ENCODE results near the gene PARP15.

The PARP15 gene

DNA sequence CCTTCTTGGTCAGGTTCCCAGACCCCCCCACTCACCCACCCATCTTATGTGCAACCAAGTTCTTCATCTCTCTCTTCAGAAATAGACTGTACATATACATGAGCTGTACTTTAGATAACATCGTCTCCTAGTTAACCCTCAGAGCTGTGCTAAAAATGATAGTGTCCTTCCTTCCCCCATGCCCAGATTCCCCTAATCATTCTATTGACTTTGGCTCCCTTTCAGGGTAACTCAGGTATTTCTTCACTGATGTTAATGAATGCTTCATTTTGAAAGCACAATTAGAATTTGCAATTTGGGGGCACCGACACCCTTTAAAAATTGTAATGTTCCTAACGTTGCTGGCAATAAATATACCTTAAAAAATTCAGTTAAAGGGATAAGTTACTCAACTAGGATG lies 24.3 kb upstream of the PARP15 start:
- no peak overlapping the region for H3K4me3 ChIP-seq (ENCODE audit: severe bottlenecking)
- no peaks in the 10 kb centered on the region for H3K4me1 ChIP-seq (ENCODE audit: insufficient read depth, poor library complexity, severe bottlenecking)
- H3K36me3 ChIP-seq (ENCODE audit: low read depth): peaks cover 45% of the 10 kb centered on the region

DNA sequence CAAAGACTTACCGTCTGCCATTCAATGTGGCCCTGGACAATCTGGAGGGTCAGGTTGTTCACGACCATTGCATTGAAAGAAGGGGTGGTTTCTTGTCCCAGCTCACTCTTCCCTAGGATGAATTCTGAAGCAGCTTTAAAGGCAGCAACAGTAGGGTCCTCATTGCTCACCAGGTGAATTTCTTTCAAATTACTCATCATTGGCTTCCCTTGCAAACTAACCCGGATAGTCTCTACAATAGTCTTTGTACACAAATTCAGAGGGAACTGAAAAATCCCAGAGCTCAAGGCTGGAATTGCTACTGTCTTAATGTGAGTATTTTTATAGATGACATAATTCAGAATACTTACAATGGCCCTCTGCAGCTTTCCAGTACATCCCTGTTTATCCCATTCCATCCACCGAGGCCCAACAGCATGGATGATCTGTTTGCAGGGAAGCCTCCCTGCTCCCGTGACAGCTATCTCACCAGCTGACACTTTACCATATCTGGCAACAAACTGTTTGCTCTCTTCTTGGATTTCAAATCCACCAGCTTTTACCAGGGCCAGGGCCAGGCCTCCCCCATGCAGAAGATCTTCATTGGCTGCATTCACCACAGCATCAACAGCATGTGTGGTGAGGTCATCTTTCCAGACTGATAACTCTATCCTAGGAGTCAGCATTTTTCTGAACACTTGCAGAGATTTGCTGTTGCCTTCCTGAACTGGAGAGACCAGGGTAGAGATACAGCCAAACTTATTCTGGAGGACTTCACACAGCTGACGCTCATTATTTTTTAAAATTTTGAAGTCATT lies 22.0 kb upstream of the PARP15 start:
- Histone ChIP-seq H3K36me3 (ENCODE audit: low read depth) (peaks cover 62% of the 10 kb centered on the region), H3K9me3 (ENCODE audit: severe bottlenecking) (no peaks in the 10 kb centered on the region), H3K27ac (ENCODE audit: poor library complexity, severe bottlenecking) (no peak overlapping the region), H3K4me1 (ENCODE audit: insufficient read depth, poor library complexity, severe bottlenecking) (no peaks in the 10 kb centered on the region), H3K4me3 (ENCODE audit: severe bottlenecking) (no peak overlapping the region), H3K27me3 (ENCODE audit: insufficient read depth, poor library complexity, severe bottlenecking) (no peaks in the 10 kb centered on the region)
- DNase-seq (ENCODE audit: low spot score) (no peak), ATAC-seq (ENCODE audit: low read depth) (peak; percentile 71; the same call in 2 of the 3 replicates)
- TF ChIP-seq, protein P1, sequence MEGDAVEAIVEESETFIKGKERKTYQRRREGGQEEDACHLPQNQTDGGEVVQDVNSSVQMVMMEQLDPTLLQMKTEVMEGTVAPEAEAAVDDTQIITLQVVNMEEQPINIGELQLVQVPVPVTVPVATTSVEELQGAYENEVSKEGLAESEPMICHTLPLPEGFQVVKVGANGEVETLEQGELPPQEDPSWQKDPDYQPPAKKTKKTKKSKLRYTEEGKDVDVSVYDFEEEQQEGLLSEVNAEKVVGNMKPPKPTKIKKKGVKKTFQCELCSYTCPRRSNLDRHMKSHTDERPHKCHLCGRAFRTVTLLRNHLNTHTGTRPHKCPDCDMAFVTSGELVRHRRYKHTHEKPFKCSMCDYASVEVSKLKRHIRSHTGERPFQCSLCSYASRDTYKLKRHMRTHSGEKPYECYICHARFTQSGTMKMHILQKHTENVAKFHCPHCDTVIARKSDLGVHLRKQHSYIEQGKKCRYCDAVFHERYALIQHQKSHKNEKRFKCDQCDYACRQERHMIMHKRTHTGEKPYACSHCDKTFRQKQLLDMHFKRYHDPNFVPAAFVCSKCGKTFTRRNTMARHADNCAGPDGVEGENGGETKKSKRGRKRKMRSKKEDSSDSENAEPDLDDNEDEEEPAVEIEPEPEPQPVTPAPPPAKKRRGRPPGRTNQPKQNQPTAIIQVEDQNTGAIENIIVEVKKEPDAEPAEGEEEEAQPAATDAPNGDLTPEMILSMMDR (IDR thresholded peaks at IDR 0.05; ENCODE audit: poor library complexity, severe bottlenecking): no peak

More for the DNA sequence above, 24.3 kb upstream of the PARP15 start:
- Histone ChIP-seq H3K27ac (ENCODE audit: poor library complexity, severe bottlenecking) (no peak overlapping the region), H3K9me3 (ENCODE audit: severe bottlenecking) (no peaks in the 10 kb centered on the region), H3K27me3 (ENCODE audit: insufficient read depth, poor library complexity, severe bottlenecking) (no peaks in the 10 kb centered on the region)
- TF ChIP-seq, protein P1 (IDR thresholded peaks at IDR 0.05; ENCODE audit: poor library complexity, severe bottlenecking): no peak
- no peak for DNase-seq (ENCODE audit: low spot score)
- ATAC-seq (ENCODE audit: low read depth): no peak

DNA sequence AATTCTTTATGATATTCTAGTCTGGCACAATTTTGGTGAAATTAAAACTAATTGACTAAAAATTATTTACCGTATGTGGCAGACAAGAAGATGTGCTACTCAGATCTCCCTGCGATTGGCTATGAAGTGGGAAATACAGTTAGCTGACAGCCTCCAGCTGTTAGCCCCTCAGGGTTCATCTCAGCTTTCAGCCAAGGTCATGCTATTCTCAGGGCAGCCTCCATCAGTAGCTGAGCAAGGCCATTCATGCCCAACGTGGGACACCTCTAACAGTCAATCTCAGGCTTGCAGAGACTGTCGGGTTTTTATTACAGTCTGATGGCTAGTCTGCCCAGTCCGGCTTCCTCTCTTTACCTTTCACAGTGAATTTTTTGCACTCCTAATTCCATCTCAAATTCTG lies 20.1 kb upstream of the PARP15 start:
- Histone ChIP-seq H3K36me3 (ENCODE audit: low read depth) (peaks cover 57% of the 10 kb centered on the region), H3K27me3 (ENCODE audit: insufficient read depth, poor library complexity, severe bottlenecking) (no peaks in the 10 kb centered on the region), H3K4me3 (ENCODE audit: severe bottlenecking) (no peak overlapping the region), H3K27ac (ENCODE audit: poor library complexity, severe bottlenecking) (no peak overlapping the region), H3K9me3 (ENCODE audit: severe bottlenecking) (no peaks in the 10 kb centered on the region), H3K4me1 (ENCODE audit: insufficient read depth, poor library complexity, severe bottlenecking) (no peaks in the 10 kb centered on the region)
- ATAC-seq (ENCODE audit: low read depth) (no peak), DNase-seq (ENCODE audit: low spot score) (no peak)
- TF ChIP-seq, protein P1 (IDR thresholded peaks at IDR 0.05; ENCODE audit: poor library complexity, severe bottlenecking): no peak

DNA sequence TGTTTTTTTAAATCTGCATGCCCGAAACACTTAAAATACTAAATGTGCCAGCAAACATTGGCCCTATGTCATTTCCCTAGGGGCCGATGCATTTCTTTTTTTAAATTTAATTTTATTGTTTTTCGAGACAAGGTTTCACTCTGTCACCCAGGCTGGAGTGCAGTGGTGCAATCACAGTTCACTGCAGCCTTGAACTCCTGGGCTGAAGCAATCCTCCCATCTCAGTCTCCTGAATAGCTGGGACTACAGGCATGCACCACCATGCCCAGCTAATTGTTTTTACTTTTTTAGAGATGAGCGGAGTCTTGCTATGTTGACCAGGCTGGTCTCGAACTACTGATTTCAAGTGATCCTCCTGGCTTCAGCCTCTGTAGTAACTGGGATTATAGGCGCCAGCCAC lies 18.8 kb upstream of the PARP15 start:
- no peak for ATAC-seq (ENCODE audit: low read depth)
- TF ChIP-seq, protein P1 (IDR thresholded peaks at IDR 0.05; ENCODE audit: poor library complexity, severe bottlenecking): no peak
- H3K27me3 ChIP-seq (ENCODE audit: insufficient read depth, poor library complexity, severe bottlenecking): no peaks in the 10 kb centered on the region

DNA sequence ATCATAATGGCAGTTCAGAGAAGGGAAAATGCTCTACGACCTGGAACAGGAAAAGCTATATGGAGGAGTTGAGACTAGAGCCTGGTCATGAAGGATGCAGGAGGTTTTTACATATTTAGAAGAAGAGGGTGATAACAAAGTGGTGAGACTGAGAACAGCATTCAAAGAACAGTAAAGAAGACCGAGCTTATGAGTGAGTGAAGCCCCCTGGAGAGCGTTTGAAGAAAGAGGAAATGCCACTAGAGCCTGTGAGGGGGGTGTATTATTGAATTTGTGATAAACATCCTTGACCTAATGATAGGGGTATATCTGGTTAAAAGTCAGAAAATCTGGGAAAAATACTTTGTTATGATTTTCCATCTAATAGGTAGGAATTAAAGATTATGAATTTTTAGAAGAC lies 17.5 kb upstream of the PARP15 start:
- ATAC-seq (ENCODE audit: low read depth) (no peak), DNase-seq (ENCODE audit: low spot score) (no peak)
- Histone ChIP-seq H3K4me1 (ENCODE audit: insufficient read depth, poor library complexity, severe bottlenecking) (no peaks in the 10 kb centered on the region), H3K27ac (ENCODE audit: poor library complexity, severe bottlenecking) (no peak overlapping the region), H3K36me3 (ENCODE audit: low read depth) (peaks cover 39% of the 10 kb centered on the region), H3K27me3 (ENCODE audit: insufficient read depth, poor library complexity, severe bottlenecking) (no peaks in the 10 kb centered on the region), H3K9me3 (ENCODE audit: severe bottlenecking) (no peaks in the 10 kb centered on the region), H3K4me3 (ENCODE audit: severe bottlenecking) (no peak overlapping the region)
- TF ChIP-seq, protein P1 (IDR thresholded peaks at IDR 0.05; ENCODE audit: poor library complexity, severe bottlenecking): no peak

More for the DNA sequence above, 18.8 kb upstream of the PARP15 start:
- Histone ChIP-seq H3K27ac (ENCODE audit: poor library complexity, severe bottlenecking) (no peak overlapping the region), H3K9me3 (ENCODE audit: severe bottlenecking) (no peaks in the 10 kb centered on the region), H3K36me3 (ENCODE audit: low read depth) (peaks cover 46% of the 10 kb centered on the region), H3K4me3 (ENCODE audit: severe bottlenecking) (no peak overlapping the region), H3K4me1 (ENCODE audit: insufficient read depth, poor library complexity, severe bottlenecking) (no peaks in the 10 kb centered on the region)
- DNase-seq (ENCODE audit: low spot score): no peak

Measured in RWPE2 (cell line).